ENCODE measurements around the gene RASSF7. TPM values are rescaled to one million over a fixed set of nuclear protein-coding genes. Genes with fewer than 3 reads are reported as not detected.
A peak's percentile ranks its signal among the peaks of the same experiment; 100 is the strongest.

RASSF7 gene
- total RNA-seq, 2 experiments from 2014 or later: 8.3 to 9.9 TPM

DNA sequence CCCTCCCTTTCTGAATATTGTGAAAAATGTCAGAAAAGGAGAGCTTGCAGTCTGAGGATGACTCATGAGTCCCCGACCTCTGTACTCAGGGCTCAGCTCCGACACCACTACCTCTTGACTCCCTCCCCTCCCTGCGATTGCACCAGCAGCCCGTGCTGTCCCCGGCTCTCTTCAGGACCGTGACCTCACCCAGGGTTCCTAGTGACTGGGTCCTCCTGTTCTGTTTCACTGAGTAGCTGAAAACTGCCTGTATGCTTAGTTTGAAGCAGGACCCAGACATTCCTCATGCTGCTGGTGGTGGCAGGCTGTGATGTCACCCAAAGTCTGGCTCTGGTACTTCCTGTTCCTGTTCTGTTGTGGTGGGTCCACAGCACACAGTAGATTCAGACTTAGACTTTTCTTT is 27.2 kb downstream of the RASSF7 start:
- Mint-ChIP-seq H3K4me1 (ENCODE audit: low read depth) (peaks cover 25% of the 10 kb centered on the region), H3K27me3 (ENCODE audit: low read depth) (no peaks in the 10 kb centered on the region), H3K9me3 (no peaks in the 10 kb centered on the region), H3K36me3 (ENCODE audit: low read depth) (peaks cover 43% of the 10 kb centered on the region), H3K4me3 (peak overlapping the region; percentile 70), H3K27ac (peak overlapping the region; percentile 99)
- DNase-seq: peak; percentile 87
- intact Hi-C loops (cut with micrococcal nuclease): loop anchor here (1.0 to 2.0 kb wide), 3 partner anchors 19 to 82 kb away; no protein-coding TSS in a partner anchor
- CTCF ChIA-PET: interaction anchor here (0.7 to 1.3 kb wide), 5 partner anchors 10 to 187 kb away, joined by 3 to 4 read pairs (median 3); no protein-coding TSS in a partner anchor

DNA sequence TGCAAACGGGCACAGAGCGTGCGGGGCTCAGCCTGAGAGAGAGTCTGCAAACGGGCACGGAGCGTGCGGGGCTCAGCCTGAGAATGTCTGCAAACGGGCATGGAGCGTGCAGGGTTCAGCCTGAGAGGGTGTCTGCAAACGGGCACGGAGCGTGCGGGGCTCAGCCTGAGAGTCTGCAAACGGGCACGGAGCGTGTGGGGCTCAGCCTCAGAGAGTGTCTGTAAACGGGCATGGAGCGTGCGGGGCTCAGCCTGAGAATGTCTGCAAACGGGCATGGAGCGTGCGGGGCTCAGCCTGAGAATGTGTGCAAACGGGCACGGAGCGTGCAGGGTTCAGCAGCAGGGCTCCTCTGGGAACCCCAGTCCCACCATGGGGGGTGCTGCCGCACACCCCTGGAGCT is 29.0 kb downstream of the RASSF7 start:
- intact Hi-C loops (cut with micrococcal nuclease): loop anchor here (2.0 kb wide), 1 partner anchor 21 kb away; no protein-coding TSS in a partner anchor
- Mint-ChIP-seq H3K36me3 (ENCODE audit: low read depth) (peaks cover 46% of the 10 kb centered on the region), H3K27ac (no peak overlapping the region), H3K4me3 (no peak overlapping the region), H3K9me3 (no peaks in the 10 kb centered on the region), H3K4me1 (ENCODE audit: low read depth) (peaks cover 25% of the 10 kb centered on the region), H3K27me3 (ENCODE audit: low read depth) (no peaks in the 10 kb centered on the region)
- no peak for DNase-seq
- CTCF ChIA-PET: interaction anchor here (1.1 kb wide), 1 partner anchor 136 kb away, joined by 3 read pairs; no protein-coding TSS in a partner anchor

DNA sequence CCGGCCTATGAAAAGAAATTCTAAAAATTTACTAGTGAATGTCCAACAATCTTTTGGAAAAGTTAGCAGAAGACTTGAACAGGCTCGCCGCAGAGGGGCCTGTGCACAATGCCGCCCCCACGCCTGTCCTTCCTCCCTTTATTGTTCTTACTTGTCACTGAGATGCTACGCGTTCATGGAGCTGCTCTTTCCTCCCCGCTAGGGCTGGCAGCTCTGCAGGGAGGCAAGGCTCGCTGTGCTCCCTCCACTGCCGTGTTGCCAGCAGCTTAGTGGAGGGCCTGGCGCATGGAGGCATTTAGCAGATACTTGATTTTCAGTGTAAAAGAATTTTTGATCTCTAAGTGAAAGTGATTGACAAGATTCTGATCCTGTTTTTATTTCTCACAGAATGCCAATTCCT is 30.2 kb downstream of the RASSF7 start:
- Mint-ChIP-seq H3K9me3 (no peaks in the 10 kb centered on the region), H3K27me3 (ENCODE audit: low read depth) (no peaks in the 10 kb centered on the region), H3K27ac (no peak overlapping the region), H3K4me1 (ENCODE audit: low read depth) (peaks cover 24% of the 10 kb centered on the region), H3K36me3 (ENCODE audit: low read depth) (peaks cover 46% of the 10 kb centered on the region), H3K4me3 (no peak overlapping the region)
- DNase-seq: no peak
- CTCF ChIA-PET: interaction anchor here (0.7 to 1.5 kb wide), 2 partner anchors 66 to 72 kb away, joined by 3 to 4 read pairs; no protein-coding TSS in a partner anchor
- intact Hi-C loops (cut with micrococcal nuclease): no loop called here

DNA sequence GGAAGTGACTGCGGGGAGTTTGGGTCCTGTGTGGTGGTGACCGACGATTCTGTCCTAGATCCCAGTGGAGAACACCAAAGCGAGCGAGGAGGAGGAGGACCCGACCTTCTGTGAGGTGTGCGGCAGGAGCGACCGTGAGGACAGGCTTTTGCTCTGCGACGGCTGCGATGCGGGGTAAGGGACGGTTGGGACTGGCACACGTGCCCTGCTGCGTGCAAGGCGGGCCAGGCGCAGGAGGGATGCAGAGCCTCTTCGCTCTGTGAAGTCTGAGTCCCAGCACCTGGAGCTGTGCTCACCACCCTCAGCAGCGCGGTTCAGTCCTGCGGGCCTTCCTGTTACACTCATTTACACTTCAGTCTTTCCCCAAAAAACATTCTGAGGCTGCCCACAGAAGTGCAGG is 31.7 kb downstream of the RASSF7 start:
- Mint-ChIP-seq H3K36me3 (ENCODE audit: low read depth) (peaks cover 47% of the 10 kb centered on the region), H3K4me3 (no peak overlapping the region), H3K9me3 (no peaks in the 10 kb centered on the region), H3K27ac (no peak overlapping the region), H3K4me1 (ENCODE audit: low read depth) (peaks cover 11% of the 10 kb centered on the region), H3K27me3 (ENCODE audit: low read depth) (no peaks in the 10 kb centered on the region)
- no peak for DNase-seq
- intact Hi-C loops (cut with micrococcal nuclease): no loop called here
- CTCF ChIA-PET: no interaction called here

DNA sequence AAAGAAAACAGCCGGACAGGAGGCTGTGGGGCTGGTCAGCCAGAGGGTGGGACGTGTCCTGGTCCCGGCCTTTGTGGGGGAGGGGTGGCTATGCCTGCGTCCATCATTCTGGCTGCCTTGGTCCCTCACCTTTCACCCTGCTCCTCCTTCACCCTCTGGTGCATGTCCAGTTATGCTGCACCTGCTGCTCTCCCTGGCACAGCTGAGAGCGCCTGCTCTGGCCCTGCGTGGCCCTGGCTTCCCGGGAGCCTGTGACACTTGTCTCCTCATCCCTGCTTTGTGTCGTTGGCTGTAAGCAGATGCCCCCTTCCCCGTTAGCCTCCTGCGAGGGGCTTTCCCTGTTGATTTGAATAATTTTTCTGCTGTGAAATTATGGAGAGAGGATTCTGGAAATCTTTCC is 32.1 kb downstream of the RASSF7 start:
- H3K27ac Mint-ChIP-seq: no peak overlapping the region
- CTCF ChIA-PET: no interaction called here
- H3K4me3 Mint-ChIP-seq: no peak overlapping the region
- no peaks in the 10 kb centered on the region for H3K27me3 Mint-ChIP-seq (ENCODE audit: low read depth)
- no peaks in the 10 kb centered on the region for H3K9me3 Mint-ChIP-seq
- DNase-seq: no peak
- intact Hi-C loops (cut with micrococcal nuclease): no loop called here
- peaks cover 47% of the 10 kb centered on the region for H3K36me3 Mint-ChIP-seq (ENCODE audit: low read depth)
- peaks cover 7% of the 10 kb centered on the region for H3K4me1 Mint-ChIP-seq (ENCODE audit: low read depth)

DNA sequence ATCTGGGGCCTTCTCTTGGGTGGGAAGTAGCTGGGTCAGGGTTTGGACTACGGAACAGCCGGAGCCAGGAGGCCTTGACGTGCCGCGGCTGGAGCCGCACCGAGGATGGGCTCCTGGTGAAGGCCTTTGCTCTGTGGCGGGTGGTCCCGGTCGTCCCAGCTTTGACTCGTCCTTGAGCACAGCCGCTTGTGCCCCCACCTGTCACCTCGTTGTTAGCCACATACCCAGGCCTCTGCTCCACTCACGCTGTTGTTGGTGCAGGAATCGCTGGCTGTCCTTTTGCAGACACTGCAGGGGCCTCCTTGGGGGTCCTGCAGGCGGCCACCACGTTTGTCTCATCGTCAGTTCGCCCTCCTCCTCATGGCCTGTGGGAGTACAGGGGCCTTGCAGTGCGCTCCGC is 32.6 kb downstream of the RASSF7 start:
- H3K36me3 Mint-ChIP-seq (ENCODE audit: low read depth): peaks cover 44% of the 10 kb centered on the region
- H3K4me3 Mint-ChIP-seq: no peak overlapping the region
- peaks cover 3% of the 10 kb centered on the region for H3K4me1 Mint-ChIP-seq (ENCODE audit: low read depth)
- CTCF ChIA-PET: no interaction called here
- intact Hi-C loops (cut with micrococcal nuclease): no loop called here
- DNase-seq: no peak
- no peaks in the 10 kb centered on the region for H3K27me3 Mint-ChIP-seq (ENCODE audit: low read depth)
- H3K27ac Mint-ChIP-seq: no peak overlapping the region
- no peaks in the 10 kb centered on the region for H3K9me3 Mint-ChIP-seq

DNA sequence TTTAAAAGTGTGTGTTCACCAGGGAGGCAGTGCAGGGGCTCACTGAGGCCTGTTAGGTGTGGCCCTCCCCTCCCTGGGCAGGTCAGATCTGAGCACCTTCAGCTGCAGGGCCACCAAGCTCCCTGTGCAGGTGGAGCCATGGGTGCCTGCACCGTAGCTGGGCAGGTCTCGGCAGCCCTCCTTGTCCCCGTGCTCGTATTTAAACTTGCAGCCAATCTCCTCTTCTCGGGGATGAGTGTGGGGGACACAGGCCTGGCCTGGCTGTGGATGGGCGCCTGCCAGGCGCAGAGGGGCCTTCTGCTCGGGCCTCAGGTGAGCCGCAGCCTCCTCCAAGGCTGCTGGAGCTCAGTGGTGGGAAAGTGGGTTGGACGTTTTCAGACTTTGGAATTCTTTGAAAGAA is 34.6 kb downstream of the RASSF7 start:
- Mint-ChIP-seq H3K36me3 (ENCODE audit: low read depth) (peaks cover 34% of the 10 kb centered on the region), H3K9me3 (no peaks in the 10 kb centered on the region), H3K4me3 (no peak overlapping the region), H3K4me1 (ENCODE audit: low read depth) (peaks cover 2% of the 10 kb centered on the region), H3K27ac (no peak overlapping the region), H3K27me3 (ENCODE audit: low read depth) (no peaks in the 10 kb centered on the region)
- DNase-seq: no peak
- intact Hi-C loops (cut with micrococcal nuclease): no loop called here
- CTCF ChIA-PET: interaction anchor here (0.6 to 0.8 kb wide), 2 partner anchors 69 to 130 kb away, joined by 3 to 4 read pairs; no protein-coding TSS in a partner anchor

DNA sequence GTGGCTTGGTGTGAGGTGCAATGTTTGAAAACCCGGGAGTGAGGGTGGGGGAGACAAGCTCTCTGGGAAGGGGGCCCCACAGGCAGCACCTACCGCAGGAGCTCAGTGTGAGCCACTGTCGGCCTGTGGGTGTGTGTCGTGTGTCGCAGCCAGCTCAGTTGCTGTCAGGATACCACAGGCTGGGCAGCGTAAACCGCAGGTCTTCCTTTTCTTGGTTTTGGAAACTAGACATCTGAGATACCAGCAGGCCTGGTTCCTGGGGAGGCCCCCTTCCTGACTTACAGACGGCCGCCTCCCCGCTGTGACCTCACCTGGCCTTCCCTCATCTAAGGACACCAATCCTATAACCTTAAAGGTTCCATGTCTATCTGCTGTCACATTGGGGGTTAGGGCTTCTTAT is 35.6 kb downstream of the RASSF7 start:
- Mint-ChIP-seq H3K4me3 (no peak overlapping the region), H3K4me1 (ENCODE audit: low read depth) (peaks cover 2% of the 10 kb centered on the region), H3K36me3 (ENCODE audit: low read depth) (peaks cover 32% of the 10 kb centered on the region), H3K27me3 (ENCODE audit: low read depth) (no peaks in the 10 kb centered on the region), H3K27ac (no peak overlapping the region), H3K9me3 (no peaks in the 10 kb centered on the region)
- intact Hi-C loops (cut with micrococcal nuclease): no loop called here
- DNase-seq: no peak
- CTCF ChIA-PET: interaction anchor here (0.8 kb wide), 1 partner anchor 68 kb away, joined by 3 read pairs; no protein-coding TSS in a partner anchor

DNA sequence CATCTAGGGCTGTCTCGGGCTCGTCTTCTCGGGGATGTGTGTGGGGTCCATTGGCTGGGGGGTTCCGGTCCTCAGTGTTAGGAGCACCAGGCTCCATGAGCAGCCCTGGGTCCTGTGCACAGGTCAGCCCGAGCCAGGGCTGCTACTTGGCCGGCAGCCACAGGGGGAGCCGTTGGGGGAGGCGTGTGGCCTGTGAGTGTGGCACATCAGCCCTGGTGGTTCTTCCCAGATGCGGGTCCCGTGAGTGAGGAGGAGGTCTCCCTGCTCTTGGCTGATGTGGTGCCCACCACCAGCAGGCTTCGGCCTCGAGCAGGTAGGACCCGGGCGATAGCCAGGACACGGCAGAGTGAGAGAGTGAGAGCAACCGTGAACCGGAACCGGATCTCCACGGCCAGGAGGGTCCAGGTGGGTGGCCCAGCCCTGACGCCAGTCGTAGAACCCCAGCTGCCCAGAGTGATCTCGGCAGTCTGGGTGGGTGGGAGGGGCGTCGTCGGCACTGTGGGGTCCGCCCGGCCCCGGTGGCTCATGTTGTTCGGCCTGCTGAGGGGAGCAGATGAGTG is 36.5 kb downstream of the RASSF7 start:
- CTCF ChIA-PET: no interaction called here

DNA sequence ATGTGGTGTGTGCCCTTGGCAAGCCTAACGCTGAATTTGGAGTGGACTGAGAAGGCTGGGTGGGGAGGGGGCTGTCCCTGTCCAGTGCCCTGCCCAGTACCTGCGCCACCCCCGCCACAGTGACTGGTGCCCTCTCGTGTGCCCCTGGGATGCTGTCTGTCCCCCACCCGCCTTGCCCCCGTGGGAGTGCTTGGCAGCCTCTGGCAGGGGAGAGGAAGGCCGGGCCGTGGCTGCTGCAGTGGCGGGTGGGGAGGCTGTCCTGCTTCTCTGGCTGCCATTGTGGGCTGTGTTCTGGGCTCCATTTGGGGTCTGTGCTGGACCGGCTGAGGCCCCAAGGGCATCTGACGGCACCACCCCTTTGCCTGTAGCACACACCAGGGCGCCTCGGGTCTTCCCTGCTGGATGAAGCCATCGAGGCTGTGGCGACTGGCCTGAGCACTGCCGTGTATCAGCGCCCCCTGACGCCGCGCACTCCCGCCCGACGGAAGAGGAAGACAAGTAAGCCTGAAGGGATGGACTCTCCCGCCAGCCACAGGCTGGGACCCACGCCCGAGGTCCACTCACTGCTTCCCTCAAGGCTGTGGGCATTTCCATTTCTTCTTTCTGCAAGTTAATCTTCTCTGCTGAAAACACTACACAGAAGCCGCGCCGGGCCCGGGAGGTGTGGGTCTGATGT is 37.4 kb downstream of the RASSF7 start:
- no peak overlapping the region for H3K27ac Mint-ChIP-seq
- H3K4me1 Mint-ChIP-seq (ENCODE audit: low read depth): peaks cover 2% of the 10 kb centered on the region
- intact Hi-C loops (cut with micrococcal nuclease): no loop called here
- H3K4me3 Mint-ChIP-seq: no peak overlapping the region
- peaks cover 26% of the 10 kb centered on the region for H3K36me3 Mint-ChIP-seq (ENCODE audit: low read depth)
- DNase-seq: no peak
- H3K27me3 Mint-ChIP-seq (ENCODE audit: low read depth): no peaks in the 10 kb centered on the region
- CTCF ChIA-PET: no interaction called here
- no peaks in the 10 kb centered on the region for H3K9me3 Mint-ChIP-seq

More for the DNA sequence above, 36.5 kb downstream of the RASSF7 start:
- no peaks in the 10 kb centered on the region for H3K27me3 Mint-ChIP-seq (ENCODE audit: low read depth)
- no peak overlapping the region for H3K27ac Mint-ChIP-seq
- H3K4me1 Mint-ChIP-seq (ENCODE audit: low read depth): peaks cover 2% of the 10 kb centered on the region
- H3K9me3 Mint-ChIP-seq: no peaks in the 10 kb centered on the region
- no peak overlapping the region for H3K4me3 Mint-ChIP-seq
- DNase-seq: no peak
- peaks cover 35% of the 10 kb centered on the region for H3K36me3 Mint-ChIP-seq (ENCODE audit: low read depth)
- intact Hi-C loops (cut with micrococcal nuclease): no loop called here

DNA sequence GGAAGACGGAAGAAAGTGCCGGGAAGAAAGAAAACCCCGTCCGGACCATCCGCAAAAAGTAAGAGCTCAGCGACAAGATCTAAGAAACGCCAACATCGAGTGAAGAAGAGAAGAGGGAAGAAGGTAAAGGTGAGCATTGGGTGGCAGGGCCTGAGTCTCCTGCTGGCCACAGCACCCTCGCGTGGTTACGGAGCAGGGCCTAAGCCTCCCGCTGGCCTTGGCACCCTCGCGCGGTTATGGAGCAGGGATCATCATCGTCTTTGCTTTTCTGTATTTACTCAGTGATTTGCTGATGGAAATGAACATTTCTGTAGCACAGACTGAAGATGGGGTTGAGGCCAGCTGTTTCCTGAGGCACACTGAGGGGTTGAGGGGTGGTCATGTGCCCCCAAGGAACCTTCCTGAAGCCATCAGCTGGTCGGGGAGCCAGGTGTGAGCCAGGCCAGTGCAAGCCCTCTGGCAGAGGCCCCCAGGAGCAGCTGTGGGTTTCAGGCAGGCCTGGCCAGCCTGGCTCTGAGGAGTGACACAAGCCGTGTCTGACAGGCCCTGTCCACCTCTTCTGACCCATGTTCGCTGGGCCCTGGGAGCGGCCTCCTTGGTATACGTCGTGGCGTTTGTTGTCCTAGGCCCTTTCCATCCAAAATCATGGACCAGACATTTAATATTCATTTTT is 40.9 kb downstream of the RASSF7 start:
- no peak overlapping the region for H3K4me3 Mint-ChIP-seq
- intact Hi-C loops (cut with micrococcal nuclease): no loop called here
- H3K36me3 Mint-ChIP-seq (ENCODE audit: low read depth): peaks cover 17% of the 10 kb centered on the region
- H3K4me1 Mint-ChIP-seq (ENCODE audit: low read depth): no peaks in the 10 kb centered on the region
- H3K9me3 Mint-ChIP-seq: no peaks in the 10 kb centered on the region
- H3K27me3 Mint-ChIP-seq (ENCODE audit: low read depth): no peaks in the 10 kb centered on the region
- CTCF ChIA-PET: no interaction called here
- H3K27ac Mint-ChIP-seq: no peak overlapping the region
- DNase-seq: no peak

DNA sequence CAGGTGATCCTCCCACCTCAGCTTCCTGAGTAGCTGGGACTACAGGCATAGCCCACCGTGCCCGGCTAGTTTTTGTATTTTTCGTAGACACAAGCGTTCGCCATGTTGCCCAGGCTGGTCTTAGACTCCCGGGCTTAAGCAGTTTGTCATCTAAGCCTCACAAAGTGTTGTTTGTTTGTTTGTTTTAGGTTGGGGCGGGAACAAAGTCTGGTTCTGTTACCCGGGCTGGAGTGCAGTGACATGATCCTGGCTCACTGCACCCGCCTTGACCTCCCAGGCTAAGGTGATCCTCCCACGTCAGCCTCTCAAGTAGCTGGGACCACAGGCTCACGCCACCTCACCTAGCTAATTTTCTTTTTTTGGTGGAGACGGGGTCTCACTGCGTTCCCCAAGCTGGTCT is 42.4 kb downstream of the RASSF7 start:
- Mint-ChIP-seq H3K27ac (no peak overlapping the region), H3K36me3 (ENCODE audit: low read depth) (peaks cover 14% of the 10 kb centered on the region), H3K9me3 (no peaks in the 10 kb centered on the region), H3K4me3 (no peak overlapping the region), H3K27me3 (ENCODE audit: low read depth) (no peaks in the 10 kb centered on the region), H3K4me1 (ENCODE audit: low read depth) (no peaks in the 10 kb centered on the region)
- intact Hi-C loops (cut with micrococcal nuclease): no loop called here
- no peak for DNase-seq
- CTCF ChIA-PET: no interaction called here
